SH-SY5Y (cell line): Measurements from ENCODE around the gene SCYL3.

ENCODE experiments used
- GATA2 ChIP-seq: IDR thresholded peaks from 2 replicates; pipeline ENCODE4 v1.6.1; 2011; ENCODE audit warnings: mild to moderate bottlenecking, low read depth, low read length
- GATA3 ChIP-seq: IDR thresholded peaks from 2 replicates; pipeline ENCODE4 v1.6.1; 2011; ENCODE audit warnings: low read depth, mild to moderate bottlenecking, low read length, moderate library complexity

DNA sequence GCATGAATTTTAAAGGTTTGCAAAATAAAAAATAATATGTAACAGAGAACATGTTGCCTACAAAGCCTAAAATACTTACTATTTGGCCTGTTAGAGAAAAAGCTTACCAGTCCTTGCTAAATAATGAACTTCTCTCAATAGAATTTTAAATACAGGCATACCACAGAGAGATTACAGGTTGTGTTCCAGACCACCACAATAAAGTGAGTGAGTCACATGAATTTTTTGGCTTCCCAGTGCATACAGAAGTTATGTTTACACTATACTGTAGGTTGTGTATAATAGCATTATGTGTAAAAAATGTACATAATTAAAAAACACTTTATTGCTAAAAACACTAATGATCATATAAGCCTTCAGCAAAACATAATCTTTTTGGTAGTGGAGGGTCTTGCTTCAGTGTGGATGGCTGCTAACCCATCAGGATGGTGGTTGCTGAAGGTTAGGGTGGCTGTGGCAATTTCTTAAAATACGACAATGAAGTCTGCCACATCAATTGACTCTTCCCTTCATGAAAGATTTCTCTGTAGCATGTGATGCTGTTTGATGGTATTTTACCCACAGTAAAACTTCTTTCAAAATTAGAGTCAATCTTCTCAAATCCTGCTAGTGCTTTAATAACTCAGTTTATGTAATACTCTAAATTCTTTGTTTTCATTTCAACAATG, 48.6 kb downstream of the SCYL3 start:
- TF ChIP-seq GATA3 (no peak), GATA2 (no peak)
